IMR-90 (cell line): Measurements from ENCODE around the gene TEX2. TPM values are rescaled to one million over a fixed set of nuclear protein-coding genes. Genes with fewer than 3 reads are reported as not detected.
"Not testable (repeated sequence)": the region's sequence is repeated elsewhere in the genome, so short reads cannot be mapped to it uniquely, and the experiment has no call there.

Source experiments
- ATAC-seq: fragments of 200-7000 bp; cut with Tn5 transposase; 2 replicates; pipeline ENCODE4 v1.9.1; 2020; ENCODE audit warnings: low read depth, mild to moderate bottlenecking, moderate library complexity
- BruUV-seq: library from RNA; stranded (reverse); fragments of 400-500 nt; replicated peaks from 2 replicates; lab custom pipeline; 2021; lab: Mats Ljungman, UMichigan
- CTCF ChIA-PET: fragments of 300-600 bp; formaldehyde crosslinking; extraction: SDS; loops from one replicate; lab custom pipeline; 2021; ENCODE audit warnings: antibody characterized with exemption; lab: Yijun Ruan, JAX
- POLR2A ChIA-PET: fragments of 300-600 bp; sonication (Branson Sonifier 250); formaldehyde crosslinking; loops from one replicate; lab custom pipeline; 2022; ENCODE audit warnings: antibody characterized with exemption; ENCODE audit not compliant: unreplicated experiment; lab: Charles Lee
- DNase-seq: peaks from one replicate; pipeline ENCODE4 v3.0.0; 2013
- H2AFZ ChIP-seq: replicated peaks from 2 replicates; pipeline ENCODE3; 2013; ENCODE audit warnings: low read length, mild to moderate bottlenecking; ENCODE audit not compliant: poor library complexity
- H2AK5ac ChIP-seq: 2 replicates; pipeline ENCODE4 v1.6.1; 2013; ENCODE audit warnings: low read depth, low read length, inconsistent platforms
- H2AK9ac ChIP-seq: replicated peaks from 2 replicates; pipeline ENCODE3; 2013; ENCODE audit warnings: mild to moderate bottlenecking, low read depth, low read length, moderate library complexity; ENCODE audit not compliant: poor library complexity
- H2BK120ac ChIP-seq: 2 replicates; pipeline ENCODE4 v1.6.1; 2013; ENCODE audit warnings: low read depth, low read length, inconsistent platforms
- H2BK15ac ChIP-seq: 3 replicates; pipeline ENCODE4 v1.6.1; 2013; ENCODE audit warnings: low read depth, low read length, inconsistent platforms
- H2BK20ac ChIP-seq: 2 replicates; pipeline ENCODE4 v1.6.1; 2013; ENCODE audit warnings: low read depth, mild to moderate bottlenecking, inconsistent platforms, low read length, moderate library complexity
- H2BK5ac ChIP-seq: 2 replicates; pipeline ENCODE4 v1.6.1; 2013; ENCODE audit warnings: mild to moderate bottlenecking, low read depth, low read length, inconsistent platforms; ENCODE audit not compliant: poor library complexity, severe bottlenecking
- H3K14ac ChIP-seq: replicated peaks from 2 replicates; pipeline ENCODE4 v1.6.1; 2013; ENCODE audit warnings: low read depth, low read length, inconsistent platforms
- H3K18ac ChIP-seq: 2 replicates; pipeline ENCODE4 v1.6.1; 2013; ENCODE audit warnings: low read depth, low read length, control low read depth
- H3K23ac ChIP-seq: 2 replicates; pipeline ENCODE4 v1.6.1; 2013; ENCODE audit warnings: low read depth, low read length, inconsistent platforms
- H3K27ac ChIP-seq: 2 replicates; pipeline ENCODE4 v1.5.1; 2013; ENCODE audit warnings: mild to moderate bottlenecking, control low read depth, low read length; ENCODE audit not compliant: insufficient read depth
- H3K27me3 ChIP-seq: 2 replicates; pipeline ENCODE4 v1.6.1; 2013; ENCODE audit warnings: low read length; ENCODE audit not compliant: control insufficient read depth, insufficient read depth
- H3K36me3 ChIP-seq: 2 replicates; pipeline ENCODE4 v1.6.1; 2013; ENCODE audit warnings: low read length, mixed read lengths; ENCODE audit not compliant: control insufficient read depth, insufficient read depth
- H3K4ac ChIP-seq: 2 replicates; pipeline ENCODE4 v1.6.1; 2013; ENCODE audit warnings: low read depth, low read length, inconsistent platforms
- H3K4me1 ChIP-seq: 2 replicates; pipeline ENCODE4 v1.6.1; 2013; ENCODE audit warnings: low read length, mixed read lengths; ENCODE audit not compliant: control insufficient read depth, insufficient read depth
- H3K4me2 ChIP-seq: 2 replicates; pipeline ENCODE4 v1.6.1; 2013; ENCODE audit warnings: low read depth, mild to moderate bottlenecking, control low read depth, low read length, moderate library complexity
- H3K4me3 ChIP-seq: 2 replicates; pipeline ENCODE4 v1.5.1; 2013; ENCODE audit warnings: low read depth, mild to moderate bottlenecking, control low read depth, low read length, moderate library complexity; ENCODE audit not compliant: insufficient read depth
- H3K56ac ChIP-seq: 2 replicates; pipeline ENCODE4 v1.6.1; 2013; ENCODE audit warnings: low read length, inconsistent platforms; ENCODE audit not compliant: insufficient read depth; ENCODE audit errors: extremely low read depth
- H3K79me1 ChIP-seq, 2 experiments: 2 replicates each; pipeline ENCODE4 v1.6.1; 2013; ENCODE audit warnings: low read length in 2 of 2, inconsistent platforms in 1 of 2, low read depth in 1 of 2
- H3K9ac ChIP-seq: 2 replicates; pipeline ENCODE4 v1.6.1; 2013; ENCODE audit warnings: low read depth, low read length, control low read depth
- H3K9me1 ChIP-seq: 2 replicates; pipeline ENCODE4 v1.6.1; 2013; ENCODE audit warnings: low read length, inconsistent platforms; ENCODE audit not compliant: insufficient read depth
- H3K9me3 ChIP-seq: 2 replicates; pipeline ENCODE4 v1.6.1; 2013; ENCODE audit warnings: low read length; ENCODE audit not compliant: control insufficient read depth, insufficient read depth
- H4K20me1 ChIP-seq: 2 replicates; pipeline ENCODE4 v1.6.1; 2013; ENCODE audit warnings: low read length, inconsistent platforms; ENCODE audit not compliant: insufficient read depth
- H4K5ac ChIP-seq: 2 replicates; pipeline ENCODE4 v1.6.1; 2013; ENCODE audit warnings: mild to moderate bottlenecking, low read depth, low read length, control low read depth
- H4K8ac ChIP-seq, 2 experiments: 2 replicates each; pipeline ENCODE4 v1.6.1; 2013; ENCODE audit warnings: low read depth in 2 of 2, low read length in 2 of 2, control low read depth in 1 of 2, inconsistent platforms in 1 of 2
- H4K91ac ChIP-seq: 2 replicates; pipeline ENCODE4 v1.6.1; 2013; ENCODE audit warnings: low read depth, low read length, inconsistent platforms; ENCODE audit not compliant: insufficient read depth
- ELK1 ChIP-seq: fragments of 150-350 bp; IDR thresholded peaks from 2 replicates; pipeline ENCODE4 v1.6.1; 2016; ENCODE audit warnings: low read depth, mild to moderate bottlenecking, low read length, moderate library complexity, borderline replicate concordance
- MXI1 ChIP-seq: IDR thresholded peaks from 2 replicates; pipeline ENCODE4 v1.6.1; 2012; ENCODE audit warnings: low read depth, mild to moderate bottlenecking, low read length, moderate library complexity, borderline replicate concordance
- WGBS, 2 experiments: methylation state at CpG; one replicate each; pipeline versions ENCODE4 v1.1.5 to v1.1.7; 2013; ENCODE audit warnings: missing lambda C conversion rate in 2 of 2; ENCODE audit not compliant: insufficient read length in 1 of 2; ENCODE audit errors: extremely low coverage in 2 of 2; 5-methylcytosine and 5-hydroxymethylcytosine counted together
- dilution Hi-C: fragments of 300-500 bp; cut with HindIII; formaldehyde crosslinking; loops from one replicate; pipeline ENCODE4 v1.14.3; 2018; ENCODE audit warnings: low sequenced_read_pairs; ENCODE audit not compliant: unreplicated experiment
- in situ Hi-C: fragments of 300-500 bp; cut with MboI; formaldehyde crosslinking; loops from 3 replicates; pipeline ENCODE4 v1.14.3; 2019; ENCODE audit warnings: low sequenced_read_pairs, inconsistent platforms, mixed read lengths
- intact Hi-C: fragments of 100-400 bp; cut with micrococcal nuclease; formaldehyde crosslinking; loops from 2 replicates; pipeline ENCODE4 v1.10.0; 2022
- polyA plus RNA-seq, 3 experiments: library from polyadenylated mRNA; depleted of rRNA; stranded (reverse); fragments of >200 nt; gene quantifications; 2 replicates each; pipeline ENCODE4 v1.2.3, GENCODE V29; 2012; ENCODE audit warnings: low replicate concordance in 1 of 3
- total RNA-seq: library from RNA; depleted of rRNA; stranded (reverse); fragments of >200 nt; gene quantifications from 2 replicates; pipeline ENCODE4 v1.2.3, GENCODE V29; 2012

The TEX2 gene
- total and polyA plus RNA-seq, 2 of the 4 experiments (the other 2 are of a cell fraction): 18.2 to 21.9 TPM

GRCh38 chr17:64123114-64123513 is 139.9 kb downstream of the TEX2 start:
- H3K18ac ChIP-seq: no peak overlapping the region
- H4K5ac ChIP-seq: no peak overlapping the region; the same call in 1 of the 2 replicates
- H2BK15ac ChIP-seq: no peak overlapping the region
- H4K8ac ChIP-seq: no peak overlapping the region
- TF ChIP-seq ELK1: no peak
- TF ChIP-seq MXI1: no peak
- no peaks in the 10 kb centered on the region for H3K36me3 ChIP-seq
- 0 out of 2 replicates have a peak, but pooled peaks cover 5% of the 10 kb centered on the region for H3K9me1 ChIP-seq
- H3K9me3 ChIP-seq: no peaks in the 10 kb centered on the region
- H4K91ac ChIP-seq: no peak overlapping the region
- peaks cover 3% of the 10 kb centered on the region; the same call in 1 of the 2 replicates for H4K20me1 ChIP-seq
- no peak overlapping the region for H2AK5ac ChIP-seq
- no peak overlapping the region for H3K9ac ChIP-seq
- BruUV-seq: no TSS peak
- no peak overlapping the region for H3K4me3 ChIP-seq
- H3K79me1 ChIP-seq: peaks cover 24 to 45% of the 10 kb centered on the region in 2 experiments
- ATAC-seq (peak; percentile 27; the same call in 1 of the 2 replicates), DNase-seq (no peak)
- H2AK9ac ChIP-seq: no peak overlapping the region
- no peak overlapping the region for H3K56ac ChIP-seq
- H3K14ac ChIP-seq: no peak overlapping the region
- ChIA-PET POLR2A (no interaction called here), CTCF (interaction anchor here (1.3 kb wide), 1 partner anchor 11 kb away, joined by 3 read pairs; no protein-coding TSS in a partner anchor)
- H2BK20ac ChIP-seq: no peak overlapping the region
- no peak overlapping the region for H3K4ac ChIP-seq
- H3K23ac ChIP-seq: no peak overlapping the region
- WGBS, 2 experiments: no CpG with 5 or more reads among the region's 4 CpGs
- dilution Hi-C loops (no loop called here), in situ Hi-C loops (no loop called here), intact Hi-C loops (no loop called here)
- H2BK120ac ChIP-seq: no peak overlapping the region
- H3K27me3 ChIP-seq: no peaks in the 10 kb centered on the region
- H3K27ac ChIP-seq: no peak overlapping the region
- H2AFZ ChIP-seq: no peak overlapping the region
- peak overlapping the region; percentile 76 for H3K4me2 ChIP-seq
- H2BK5ac ChIP-seq: no peak overlapping the region
- peaks cover 8% of the 10 kb centered on the region for H3K4me1 ChIP-seq

GRCh38 chr17:64120972-64121786 is 141.9 kb downstream of the TEX2 start:
- H2BK5ac ChIP-seq, POLR2A ChIA-PET, H3K4me2 ChIP-seq, H3K23ac ChIP-seq, H2BK15ac ChIP-seq, H3K27ac ChIP-seq, H3K9me3 ChIP-seq, H2AK9ac ChIP-seq, H3K27me3 ChIP-seq, in situ Hi-C loops, dilution Hi-C loops, H3K4me1 ChIP-seq, H3K56ac ChIP-seq, H3K9ac ChIP-seq, H4K91ac ChIP-seq, H2BK20ac ChIP-seq, H2AK5ac ChIP-seq, H3K4ac ChIP-seq, H3K4me3 ChIP-seq, H4K20me1 ChIP-seq, H4K5ac ChIP-seq, H2BK120ac ChIP-seq, BruUV-seq, H3K36me3 ChIP-seq, DNase-seq, intact Hi-C loops, H2AFZ ChIP-seq, H3K14ac ChIP-seq, ATAC-seq, H3K9me1 ChIP-seq: not testable (repeated sequence)
- H3K79me1 ChIP-seq: peaks cover 21 to 51% of the 10 kb centered on the region in 2 experiments
- 89% methylated on average over 3 of the region's 13 CpGs; no CpG with 5 or more reads in 1 of the 2 experiments for WGBS, 2 experiments
- CTCF ChIA-PET: interaction anchor here (0.6 to 1.1 kb wide), 2 partner anchors 92 to 98 kb away, joined by 3 read pairs; no protein-coding TSS in a partner anchor
- 0 out of 4 replicates have a peak overlapping the region, but pooled peaks of 1 of the 2 experiments have one; percentile 20 for H4K8ac ChIP-seq
- 0 out of 2 replicates have a peak overlapping the region, but pooled peaks have one; percentile 29 for H3K18ac ChIP-seq
